ENCODE results near the gene COCH. TPM values are rescaled to one million over a fixed set of nuclear protein-coding genes. Genes with fewer than 3 reads are reported as not detected.

The COCH gene
- total RNA-seq, 1 experiment from 2014 or later: 87.6 TPM

DNA sequence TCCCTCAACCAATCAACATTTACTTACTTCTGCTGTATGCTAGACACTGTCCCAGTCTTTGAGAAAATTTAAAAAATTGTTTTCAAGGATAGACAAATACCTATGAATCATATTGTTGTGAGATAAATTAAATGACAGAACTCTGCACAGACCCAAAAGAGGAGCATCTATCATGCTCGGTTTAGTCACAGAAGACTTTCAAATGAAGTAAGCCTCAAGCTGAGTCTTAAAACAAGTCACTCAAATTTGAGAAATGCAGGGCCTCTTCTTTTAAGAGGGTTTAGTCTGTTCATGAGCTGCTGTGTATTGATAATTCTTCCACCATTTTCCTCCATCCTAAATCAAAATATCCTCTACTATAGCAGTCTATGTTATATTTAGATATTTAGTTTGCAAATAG, 24.4 kb upstream of the COCH start:
- DNase-seq (ENCODE audit: low spot score): no peak
- Histone ChIP-seq H3K9me3 (ENCODE audit: low read depth, low read length, poor library complexity, severe bottlenecking) (no peaks in the 10 kb centered on the region), H3K4me1 (ENCODE audit: insufficient read depth, low read length, poor library complexity, severe bottlenecking) (no peaks in the 10 kb centered on the region), H3K27me3 (replicated peaks; ENCODE audit: insufficient read depth, low read depth, low read length, poor library complexity) (no peaks in the 10 kb centered on the region), H3K27ac (ENCODE audit: low read depth, low read length, poor library complexity, severe bottlenecking) (no peak overlapping the region), H3K4me3 (ENCODE audit: low read depth, low read length, poor library complexity, severe bottlenecking) (no peak overlapping the region), H3K36me3 (ENCODE audit: insufficient read depth, low read length, poor library complexity, severe bottlenecking) (no peaks in the 10 kb centered on the region)
- no TSS peak for BruUV-seq (replicated peaks)
- CTCF ChIA-PET: no interaction called here
- intact Hi-C loops (cut with micrococcal nuclease; ENCODE audit: unreplicated experiment): no loop called here
- TF ChIP-seq, protein P1, sequence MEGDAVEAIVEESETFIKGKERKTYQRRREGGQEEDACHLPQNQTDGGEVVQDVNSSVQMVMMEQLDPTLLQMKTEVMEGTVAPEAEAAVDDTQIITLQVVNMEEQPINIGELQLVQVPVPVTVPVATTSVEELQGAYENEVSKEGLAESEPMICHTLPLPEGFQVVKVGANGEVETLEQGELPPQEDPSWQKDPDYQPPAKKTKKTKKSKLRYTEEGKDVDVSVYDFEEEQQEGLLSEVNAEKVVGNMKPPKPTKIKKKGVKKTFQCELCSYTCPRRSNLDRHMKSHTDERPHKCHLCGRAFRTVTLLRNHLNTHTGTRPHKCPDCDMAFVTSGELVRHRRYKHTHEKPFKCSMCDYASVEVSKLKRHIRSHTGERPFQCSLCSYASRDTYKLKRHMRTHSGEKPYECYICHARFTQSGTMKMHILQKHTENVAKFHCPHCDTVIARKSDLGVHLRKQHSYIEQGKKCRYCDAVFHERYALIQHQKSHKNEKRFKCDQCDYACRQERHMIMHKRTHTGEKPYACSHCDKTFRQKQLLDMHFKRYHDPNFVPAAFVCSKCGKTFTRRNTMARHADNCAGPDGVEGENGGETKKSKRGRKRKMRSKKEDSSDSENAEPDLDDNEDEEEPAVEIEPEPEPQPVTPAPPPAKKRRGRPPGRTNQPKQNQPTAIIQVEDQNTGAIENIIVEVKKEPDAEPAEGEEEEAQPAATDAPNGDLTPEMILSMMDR (conservative IDR thresholded peaks at IDR 0.05; ENCODE audit: low read depth, low read length): no peak
- no peak for TF ChIP-seq EZH2 (IDR thresholded peaks at IDR 0.05; ENCODE audit: borderline replicate concordance, low read depth, low read length, poor library complexity, severe bottlenecking)
- POLR2A ChIA-PET (ENCODE audit: low non-redundant PET): no interaction called here

- H3K36me3 ChIP-seq (ENCODE audit: insufficient read depth, low read length, poor library complexity, severe bottlenecking): no peaks in the 10 kb centered on the region
- H3K4me3 ChIP-seq (ENCODE audit: low read depth, low read length, poor library complexity, severe bottlenecking): no peak overlapping the region
- H3K9me3 ChIP-seq (ENCODE audit: low read depth, low read length, poor library complexity, severe bottlenecking): no peaks in the 10 kb centered on the region
- BruUV-seq (replicated peaks): no TSS peak
- no peak overlapping the region for H3K27ac ChIP-seq (ENCODE audit: low read depth, low read length, poor library complexity, severe bottlenecking)
- no peaks in the 10 kb centered on the region for H3K27me3 ChIP-seq (replicated peaks; ENCODE audit: insufficient read depth, low read depth, low read length, poor library complexity)
- ChIA-PET CTCF (no interaction called here), POLR2A (ENCODE audit: low non-redundant PET) (no interaction called here)
- no peaks in the 10 kb centered on the region for H3K4me1 ChIP-seq (ENCODE audit: insufficient read depth, low read length, poor library complexity, severe bottlenecking)
- TF ChIP-seq EZH2 (IDR thresholded peaks at IDR 0.05; ENCODE audit: borderline replicate concordance, low read depth, low read length, poor library complexity, severe bottlenecking): no peak
- TF ChIP-seq, protein P1 (conservative IDR thresholded peaks at IDR 0.05; ENCODE audit: low read depth, low read length): no peak
- DNase-seq (ENCODE audit: low spot score): no peak
- intact Hi-C loops (cut with micrococcal nuclease; ENCODE audit: unreplicated experiment): no loop called here
These were observed 20.4 kb upstream of the COCH start for GRCh38 chr14:30853946-30854345.

DNA sequence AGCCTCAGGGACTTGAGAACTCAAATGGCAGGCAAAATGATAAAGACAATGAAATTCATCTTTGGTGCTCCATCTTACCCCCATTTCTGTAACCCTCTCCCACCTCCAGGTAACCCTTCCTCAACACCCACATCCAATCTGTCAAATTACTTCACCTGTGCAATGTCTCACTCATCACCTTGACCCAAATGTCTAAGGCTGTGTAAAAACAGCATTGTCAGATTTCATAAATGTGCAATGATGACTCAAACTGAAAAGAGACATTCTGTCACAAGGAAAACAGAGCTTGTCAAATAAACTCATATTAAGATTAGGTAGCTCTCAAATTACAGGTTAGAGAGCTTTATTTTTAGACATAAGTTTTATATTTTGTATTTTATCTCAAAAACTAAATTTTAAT, 19.9 kb upstream of the COCH start:
- CTCF ChIA-PET: no interaction called here
- intact Hi-C loops (cut with micrococcal nuclease; ENCODE audit: unreplicated experiment): no loop called here
- Histone ChIP-seq H3K36me3 (ENCODE audit: insufficient read depth, low read length, poor library complexity, severe bottlenecking) (no peaks in the 10 kb centered on the region), H3K4me1 (ENCODE audit: insufficient read depth, low read length, poor library complexity, severe bottlenecking) (no peaks in the 10 kb centered on the region), H3K4me3 (ENCODE audit: low read depth, low read length, poor library complexity, severe bottlenecking) (no peak overlapping the region), H3K9me3 (ENCODE audit: low read depth, low read length, poor library complexity, severe bottlenecking) (no peaks in the 10 kb centered on the region), H3K27me3 (replicated peaks; ENCODE audit: insufficient read depth, low read depth, low read length, poor library complexity) (no peaks in the 10 kb centered on the region), H3K27ac (ENCODE audit: low read depth, low read length, poor library complexity, severe bottlenecking) (no peak overlapping the region)
- POLR2A ChIA-PET (ENCODE audit: low non-redundant PET): no interaction called here
- no TSS peak for BruUV-seq (replicated peaks)
- TF ChIP-seq, protein P1 (conservative IDR thresholded peaks at IDR 0.05; ENCODE audit: low read depth, low read length): no peak
- no peak for TF ChIP-seq EZH2 (IDR thresholded peaks at IDR 0.05; ENCODE audit: borderline replicate concordance, low read depth, low read length, poor library complexity, severe bottlenecking)
- DNase-seq (ENCODE audit: low spot score): no peak
